WTC11 (cell line): ENCODE results near the gene RFTN2. TPM values are rescaled to one million over a fixed set of nuclear protein-coding genes. Genes with fewer than 3 reads are reported as not detected.

Source experiments
- ATAC-seq: fragments of 200-7000 bp; cut with Tn5 transposase; 2 replicates; pipeline ENCODE4 v1.10.0; 2021; ENCODE audit warnings: mild to moderate bottlenecking, moderate library complexity
- CTCF ChIA-PET: fragments of 300-600 bp; sonication (Branson Sonifier 250); formaldehyde crosslinking; loops from one replicate; lab custom pipeline; 2021; ENCODE audit warnings: antibody characterized with exemption; lab: Charles Lee
- POLR2A ChIA-PET: fragments of 350-600 bp; sonication (Branson Sonifier 250); formaldehyde crosslinking; loops from one replicate; lab custom pipeline; 2021; ENCODE audit warnings: antibody characterized with exemption; lab: Charles Lee
- DNase-seq: peaks from one replicate; pipeline ENCODE4 v3.0.0; 2021; ENCODE audit warnings: low spot score
- H3K27ac Mint-ChIP-seq: 2 replicates; pipeline ENCODE4 v1.8.0; 2021; ENCODE audit warnings: mixed read lengths
- H3K27me3 Mint-ChIP-seq: 2 replicates; pipeline ENCODE4 v1.8.0; 2021; ENCODE audit warnings: low read depth, mild to moderate bottlenecking, moderate library complexity, mixed read lengths
- H3K36me3 Mint-ChIP-seq: 2 replicates; pipeline ENCODE4 v1.8.0; 2021; ENCODE audit warnings: mixed read lengths
- H3K4me1 Mint-ChIP-seq: 2 replicates; pipeline ENCODE4 v1.8.0; 2022; ENCODE audit warnings: mixed read lengths
- H3K4me3 Mint-ChIP-seq: 2 replicates; pipeline ENCODE4 v1.8.0; 2021; ENCODE audit warnings: mild to moderate bottlenecking, moderate library complexity, mixed read lengths
- H3K9me3 Mint-ChIP-seq: 2 replicates; pipeline ENCODE4 v1.8.0; 2021; ENCODE audit warnings: mixed read lengths
- AR ChIP-seq: fragments of 250-450 bp; sonication (Bioruptor Pico); IDR thresholded peaks from 2 replicates; pipeline ENCODE4 v1.9.0; 2021; ENCODE audit warnings: mild to moderate bottlenecking
- ARID4B ChIP-seq: sonication (generic); formaldehyde crosslinking; IDR thresholded peaks from 2 replicates; pipeline ENCODE4 v1.8.0; 2023; ENCODE audit warnings: missing genetic modification reagents, mild to moderate bottlenecking, borderline replicate concordance
- CREM ChIP-seq: sonication (generic); formaldehyde crosslinking; IDR thresholded peaks from 2 replicates; pipeline ENCODE4 v1.8.1; 2022; ENCODE audit warnings: mild to moderate bottlenecking, missing genetic modification reagents, moderate library complexity
- CTCF ChIP-seq: fragments of 200-600 bp; IDR thresholded peaks from 2 replicates; pipeline ENCODE4 v1.8.0; 2022; ENCODE audit warnings: antibody characterized with exemption
- E2F4 ChIP-seq: sonication (generic); formaldehyde crosslinking; IDR thresholded peaks from 2 replicates; pipeline ENCODE4 v1.8.1; 2022; ENCODE audit warnings: low read depth, mild to moderate bottlenecking, moderate library complexity, missing genetic modification reagents, borderline replicate concordance
- EMX1 ChIP-seq: fragments of 250-450 bp; sonication (Bioruptor Pico); IDR thresholded peaks from 2 replicates; pipeline ENCODE4 v1.8.0; 2021; ENCODE audit warnings: mild to moderate bottlenecking
- ERG ChIP-seq: fragments of 250-450 bp; sonication (Bioruptor Pico); IDR thresholded peaks from 2 replicates; pipeline ENCODE4 v1.8.0; 2021; ENCODE audit warnings: mild to moderate bottlenecking
- FOXP1 ChIP-seq: sonication (generic); formaldehyde crosslinking; IDR thresholded peaks from 2 replicates; pipeline ENCODE4 v1.8.0; 2022; ENCODE audit warnings: missing genetic modification reagents, mild to moderate bottlenecking, moderate library complexity, borderline replicate concordance
- HMGA2 ChIP-seq: fragments of 250-450 bp; sonication (Bioruptor Pico); IDR thresholded peaks from 2 replicates; pipeline ENCODE4 v1.4.0; 2021; ENCODE audit warnings: mild to moderate bottlenecking, moderate library complexity
- JUN ChIP-seq: sonication (generic); formaldehyde crosslinking; IDR thresholded peaks from 2 replicates; pipeline ENCODE4 v1.8.0; 2023; ENCODE audit warnings: mild to moderate bottlenecking, missing genetic modification reagents
- MYBL2 ChIP-seq: sonication (generic); formaldehyde crosslinking; IDR thresholded peaks from 2 replicates; pipeline ENCODE4 v1.8.1; 2023; ENCODE audit warnings: mild to moderate bottlenecking, moderate library complexity, missing genetic modification reagents
- NR2C2 ChIP-seq: sonication (generic); formaldehyde crosslinking; IDR thresholded peaks from 2 replicates; pipeline ENCODE4 v1.8.0; 2022; ENCODE audit warnings: mild to moderate bottlenecking, missing genetic modification reagents
- OVOL2 ChIP-seq: fragments of 250-450 bp; sonication (Bioruptor Pico); IDR thresholded peaks from 2 replicates; pipeline ENCODE4 v1.9.0; 2021; ENCODE audit warnings: mild to moderate bottlenecking, borderline replicate concordance
- PREB ChIP-seq: sonication (generic); formaldehyde crosslinking; IDR thresholded peaks from 2 replicates; pipeline ENCODE4 v1.8.1; 2022; ENCODE audit warnings: mild to moderate bottlenecking, missing genetic modification reagents, moderate library complexity, borderline replicate concordance
- TCF7 ChIP-seq: sonication (generic); formaldehyde crosslinking; IDR thresholded peaks from 2 replicates; pipeline ENCODE4 v1.8.0; 2022; ENCODE audit warnings: mild to moderate bottlenecking, low read depth, missing genetic modification reagents, moderate library complexity
- TP53 ChIP-seq: sonication (generic); formaldehyde crosslinking; IDR thresholded peaks from 2 replicates; pipeline ENCODE4 v1.8.1; 2023; ENCODE audit warnings: mild to moderate bottlenecking, missing genetic modification reagents
- ZMAT4 ChIP-seq: fragments of 250-450 bp; sonication (Bioruptor Pico); IDR thresholded peaks from 2 replicates; pipeline ENCODE4 v1.9.0; 2021; ENCODE audit warnings: mild to moderate bottlenecking
- ZNF416 ChIP-seq: fragments of 250-450 bp; sonication (Bioruptor Pico); IDR thresholded peaks from 2 replicates; pipeline ENCODE4 v1.9.0; 2021; ENCODE audit warnings: mild to moderate bottlenecking, inconsistent platforms
- ZNF423 ChIP-seq: fragments of 250-450 bp; sonication (Bioruptor Pico); IDR thresholded peaks from 2 replicates; pipeline ENCODE4 v2.1.2; 2022; ENCODE audit warnings: mild to moderate bottlenecking, moderate library complexity
- total RNA-seq: library from RNA; stranded (reverse); gene quantifications from 3 replicates; pipeline ENCODE4 v1.2.3, GENCODE V29; 2021

Gene RFTN2
- total RNA-seq, 1 experiment from 2014 or later: 1.9 TPM

- TF ChIP-seq ERG (CRISPR knock-in tag) (no peak), CTCF (no peak), OVOL2 (CRISPR knock-in tag) (no peak), AR (CRISPR knock-in tag) (no peak)
These were observed 73.7 kb downstream of the RFTN2 start (continued) for GRCh38 chr2:197601726-197602125.

- POLR2A ChIA-PET: interaction anchor here (1.0 to 1.1 kb wide), 3 partner anchors 9 to 100 kb away, joined by 3 to 12 read pairs (median 6); partner anchors contain the start of genes HSPD1, HSPE1 and MOB4
- H3K27ac Mint-ChIP-seq: no peak overlapping the region
- H3K9me3 Mint-ChIP-seq: peaks cover 10% of the 10 kb centered on the region
- CTCF ChIA-PET: interaction anchor here (0.6 to 1.4 kb wide), 13 partner anchors 9 to 192 kb away, joined by 3 to 8 read pairs (median 3); partner anchors contain the start of genes HSPD1 and MARS2
- no peak overlapping the region for H3K4me3 Mint-ChIP-seq
- DNase-seq: no peak
- peaks cover 2% of the 10 kb centered on the region for H3K27me3 Mint-ChIP-seq
- H3K36me3 Mint-ChIP-seq: peaks cover 39% of the 10 kb centered on the region
- ATAC-seq: no peak
- peaks cover 50% of the 10 kb centered on the region for H3K4me1 Mint-ChIP-seq
- TF ChIP-seq ZNF416 (CRISPR knock-in tag): no peak
- TF ChIP-seq NR2C2 (CRISPR knock-in tag): no peak
- TF ChIP-seq TCF7: no peak
- TF ChIP-seq PREB: no peak
- no peak for TF ChIP-seq OVOL2 (CRISPR knock-in tag)
- TF ChIP-seq EMX1 (CRISPR knock-in tag): no peak
- TF ChIP-seq E2F4: no peak
- no peak for TF ChIP-seq TP53 (CRISPR knock-in tag)
- no peak for TF ChIP-seq ZNF423 (CRISPR knock-in tag)
- TF ChIP-seq ZMAT4 (CRISPR knock-in tag): no peak
- no peak for TF ChIP-seq MYBL2 (CRISPR knock-in tag)
- TF ChIP-seq ARID4B (CRISPR knock-in tag): no peak
- TF ChIP-seq CREM (CRISPR knock-in tag): no peak
- no peak for TF ChIP-seq JUN
- no peak for TF ChIP-seq HMGA2 (CRISPR knock-in tag)
- no peak for TF ChIP-seq FOXP1 (CRISPR knock-in tag)
These were observed 75.1 kb downstream of the RFTN2 start for GRCh38 chr2:197600306-197600705.
